PC-3 (cell line): ENCODE measurements around the gene RAB29. TPM values are rescaled to one million over a fixed set of nuclear protein-coding genes. Genes with fewer than 3 reads are reported as not detected.

Experiments
- ATAC-seq: fragments of 200-7000 bp; cut with Tn5 transposase; 2 replicates; pipeline ENCODE4 v1.9.1; 2020; ENCODE audit warnings: mild to moderate bottlenecking, moderate library complexity
- BruUV-seq: library from RNA; stranded (reverse); fragments of 400-500 nt; replicated peaks from 2 replicates; lab custom pipeline; 2021; lab: Mats Ljungman, UMichigan
- CTCF ChIA-PET: fragments of 300-600 bp; sonication (Branson Sonifier 250); formaldehyde crosslinking; loops from one replicate; lab custom pipeline; 2022; ENCODE audit warnings: antibody characterized with exemption; lab: Charles Lee
- POLR2A ChIA-PET: fragments of 300-600 bp; sonication (Branson Sonifier 250); formaldehyde crosslinking; loops from one replicate; lab custom pipeline; 2022; ENCODE audit warnings: antibody characterized with exemption; ENCODE audit not compliant: unreplicated experiment; lab: Charles Lee
- DNase-seq: peaks from one replicate; pipeline ENCODE4 v3.0.0-alpha.2; 2015
- H2AFZ ChIP-seq: fragments of 300-600 bp; sonication (generic); 2 replicates; pipeline ENCODE4 v1.6.0; 2016; ENCODE audit warnings: antibody characterized with exemption, low read length
- H3F3A ChIP-seq: fragments of 300-600 bp; sonication (generic); one replicate; pipeline ENCODE4 v1.6.0; 2017; ENCODE audit warnings: antibody characterized with exemption, low read length, control low read depth, mild to moderate bottlenecking; ENCODE audit not compliant: unreplicated experiment
- H3K27ac ChIP-seq: fragments of 300-600 bp; sonication (generic); 2 replicates; pipeline ENCODE4 v1.5.1; 2016; ENCODE audit warnings: mild to moderate bottlenecking, low read length
- H3K27me3 ChIP-seq: fragments of 300-600 bp; sonication (generic); 2 replicates; pipeline ENCODE4 v1.6.1; 2016; ENCODE audit warnings: low read length, mixed read lengths
- H3K36me3 ChIP-seq: fragments of 300-600 bp; sonication (generic); 2 replicates; pipeline ENCODE4 v1.6.1; 2016; ENCODE audit warnings: low read depth, mixed run types, low read length, mixed read lengths
- H3K4me1 ChIP-seq: fragments of 300-600 bp; sonication (generic); 2 replicates; pipeline ENCODE4 v1.5.1; 2016; ENCODE audit warnings: low read length; ENCODE audit not compliant: insufficient read depth
- H3K4me2 ChIP-seq: fragments of 300-600 bp; sonication (generic); 2 replicates; pipeline ENCODE4 v1.6.0; 2016; ENCODE audit warnings: low read length
- H3K4me3 ChIP-seq: fragments of 300-600 bp; sonication (generic); 2 replicates; pipeline ENCODE4 v1.5.1; 2016; ENCODE audit warnings: mild to moderate bottlenecking, low read length, mixed read lengths
- H3K79me2 ChIP-seq: fragments of 300-600 bp; sonication (generic); 2 replicates; pipeline ENCODE4 v1.6.1; 2017; ENCODE audit warnings: low read length, mixed read lengths
- H3K9ac ChIP-seq: fragments of 300-600 bp; sonication (generic); 2 replicates; pipeline ENCODE4 v1.6.0; 2016; ENCODE audit warnings: mild to moderate bottlenecking, low read length
- H3K9me2 ChIP-seq: fragments of 300-600 bp; sonication (generic); replicated peaks from 2 replicates; pipeline ENCODE4 v1.6.1; 2016; ENCODE audit warnings: mixed run types, low read length, mixed read lengths
- H3K9me3 ChIP-seq: fragments of 300-600 bp; sonication (generic); 2 replicates; pipeline ENCODE4 v1.6.1; 2016; ENCODE audit warnings: low read length, mixed read lengths
- H4K20me1 ChIP-seq: fragments of 300-600 bp; sonication (generic); 2 replicates; pipeline ENCODE4 v1.6.1; 2016; ENCODE audit warnings: low read length, mixed read lengths
- CTCF ChIP-seq: fragments of 300-600 bp; sonication (generic); conservative IDR thresholded peaks from 2 replicates; pipeline ENCODE4 v1.5.1; 2017; ENCODE audit warnings: antibody characterized with exemption, low read depth, mild to moderate bottlenecking, low read length
- EZH2 ChIP-seq: fragments of 300-600 bp; sonication (generic); IDR thresholded peaks from one replicate; pipeline ENCODE4 v1.6.1; 2017; ENCODE audit warnings: antibody characterized with exemption, mild to moderate bottlenecking, low read length; ENCODE audit not compliant: unreplicated experiment
- EZH2phosphoT487 ChIP-seq: fragments of 300-600 bp; sonication (generic); IDR thresholded peaks from 2 replicates; pipeline ENCODE4 v1.6.1; 2018; ENCODE audit warnings: mild to moderate bottlenecking, antibody characterized with exemption, low read length, borderline replicate concordance
- intact Hi-C: fragments of 100-400 bp; cut with micrococcal nuclease; formaldehyde crosslinking; loops from 2 replicates; pipeline ENCODE4 v1.9.0; 2023
- total RNA-seq: library from RNA; depleted of rRNA; stranded (reverse); fragments of >200 nt; gene quantifications from 2 replicates; pipeline ENCODE4 v1.2.3, GENCODE V29; 2014

The RAB29 gene
- total RNA-seq, 1 experiment from 2014 or later, result 7.4 TPM

GRCh38 chr1:205791568-205792180, 16.4 kb upstream of the RAB29 start:
- CTCF ChIA-PET, result interaction anchor here (0.6 to 3.1 kb wide), 6 partner anchors 67 to 185 kb away, joined by 3 to 48 read pairs (median 4); no protein-coding TSS in a partner anchor
- Histone ChIP-seq H3K9ac (no peak overlapping the region), H3K27ac (no peak overlapping the region), H4K20me1 (no peaks in the 10 kb centered on the region), H3K9me2 (no peaks in the 10 kb centered on the region), H3K79me2 (no peaks in the 10 kb centered on the region), H3K4me1 (no peaks in the 10 kb centered on the region), H2AFZ (no peak overlapping the region), H3K9me3 (no peaks in the 10 kb centered on the region), H3K4me2 (no peak overlapping the region), H3F3A (no peaks in the 10 kb centered on the region), H3K27me3 (no peaks in the 10 kb centered on the region), H3K4me3 (no peak overlapping the region), H3K36me3 (peaks cover 6% of the 10 kb centered on the region; the same call in 1 of the 2 replicates)
- intact Hi-C loops, result loop anchor here (1.0 kb wide), 4 partner anchors 22 to 315 kb away; partner anchors contain the start of gene SLC41A1
- POLR2A ChIA-PET, result no interaction called here
- no TSS peak for BruUV-seq
- ATAC-seq (peak; percentile 100), DNase-seq (peak; percentile 77)
- no peak for TF ChIP-seq EZH2
- TF ChIP-seq EZH2phosphoT487, result no peak
- TF ChIP-seq CTCF, result peak; percentile 93

GRCh38 chr1:205787287-205787916, 12.1 kb upstream of the RAB29 start:
- TF ChIP-seq CTCF (no peak), EZH2phosphoT487 (no peak), EZH2 (no peak)
- POLR2A ChIA-PET, result no interaction called here

GRCh38 chr1:205786601-205787000, 11.3 kb upstream of the RAB29 start:
- TF ChIP-seq EZH2phosphoT487 (no peak), CTCF (no peak), EZH2 (no peak)
- Histone ChIP-seq H3K9me2 (no peaks in the 10 kb centered on the region), H3K4me2 (no peak overlapping the region), H3K27me3 (no peaks in the 10 kb centered on the region), H3K27ac (no peak overlapping the region), H3K9me3 (no peaks in the 10 kb centered on the region), H3F3A (no peaks in the 10 kb centered on the region), H3K36me3 (peaks cover 6% of the 10 kb centered on the region; the same call in 1 of the 2 replicates), H3K79me2 (no peaks in the 10 kb centered on the region), H3K4me1 (no peaks in the 10 kb centered on the region), H4K20me1 (no peaks in the 10 kb centered on the region), H2AFZ (no peak overlapping the region), H3K4me3 (no peak overlapping the region), H3K9ac (no peak overlapping the region)
- DNase-seq (no peak), ATAC-seq (no peak)
- CTCF ChIA-PET, result interaction anchor here (0.6 kb wide), 1 partner anchor 74 kb away, joined by 6 read pairs; no protein-coding TSS in a partner anchor
- intact Hi-C loops, result no loop called here
- POLR2A ChIA-PET, result no interaction called here
- BruUV-seq, result no TSS peak

More at GRCh38 chr1:205787287-205787916, 12.1 kb upstream of the RAB29 start:
- DNase-seq (no peak), ATAC-seq (no peak)
- Histone ChIP-seq H3K36me3 (peaks cover 6% of the 10 kb centered on the region; the same call in 1 of the 2 replicates), H2AFZ (no peak overlapping the region), H3K79me2 (no peaks in the 10 kb centered on the region), H3K27me3 (no peaks in the 10 kb centered on the region), H3K9ac (no peak overlapping the region), H3F3A (no peaks in the 10 kb centered on the region), H3K4me2 (no peak overlapping the region), H3K27ac (no peak overlapping the region), H3K9me2 (no peaks in the 10 kb centered on the region), H3K4me3 (no peak overlapping the region), H4K20me1 (no peaks in the 10 kb centered on the region), H3K4me1 (no peaks in the 10 kb centered on the region), H3K9me3 (no peaks in the 10 kb centered on the region)
- BruUV-seq, result no TSS peak
- intact Hi-C loops, result no loop called here
- CTCF ChIA-PET, result no interaction called here
